ENCODE results near the gene CBX8. TPM values are rescaled to one million over a fixed set of nuclear protein-coding genes. Genes with fewer than 3 reads are reported as not detected.

The CBX8 gene
- total RNA-seq, 4 donors from 2014 or later, result 1.7 to 7.5 (median 2.6) TPM

DNA sequence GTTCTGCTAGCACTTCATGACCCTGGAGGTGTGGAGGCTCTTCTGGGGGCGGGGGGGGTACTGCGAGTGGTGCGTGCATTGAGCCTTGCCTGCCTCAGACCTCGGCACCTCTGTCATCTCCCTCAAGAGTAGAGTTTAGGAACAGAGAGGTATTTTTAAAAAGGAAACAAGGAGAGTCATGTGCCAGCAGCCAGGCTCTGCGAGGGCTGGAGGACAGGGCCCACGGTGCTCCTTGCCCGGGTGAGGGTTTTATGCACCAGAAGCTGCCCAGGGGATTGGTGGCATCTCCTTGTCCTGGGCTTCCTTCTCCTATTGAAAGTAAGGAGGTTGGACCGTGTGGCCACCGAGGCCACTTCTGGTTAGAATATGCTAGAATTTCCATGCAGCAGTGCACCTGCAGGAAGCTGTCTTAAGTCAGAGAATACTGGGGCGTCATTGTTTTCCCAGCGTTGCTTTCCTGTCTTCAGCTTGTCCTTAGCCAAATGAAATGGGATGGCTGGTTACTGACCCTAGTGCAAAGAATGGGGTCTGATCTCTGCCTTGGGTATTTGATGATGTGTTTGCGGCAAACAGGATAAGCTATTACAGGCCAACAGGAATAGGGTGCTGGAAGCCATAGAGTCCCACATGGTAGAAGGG lies 15.7 kb downstream of the CBX8 start:
- 80% methylated on average over 12 of the region's 12 CpGs for WGBS
- no peak for DNase-seq (ENCODE audit: extremely low spot score)
- Histone ChIP-seq H3K27me3 (peaks cover 0 to 90% (median 23%) of the 10 kb centered on the region in 4 donors), H3K27ac (replicated peaks in 1 of 4) (no peak overlapping the region), H3K36me3 (peaks cover 0 to 8% (median 5%) of the 10 kb centered on the region in 4 donors), H3K4me3 (no peak overlapping the region), H3K9me3 (no peaks in the 10 kb centered on the region), H3K4me1 (peaks cover 16 to 24% (median 21%) of the 10 kb centered on the region in 4 donors)
- intact Hi-C loops (cut with DNase I), result no loop called here
- TF ChIP-seq POLR2AphosphoS5 (IDR thresholded peaks at IDR 0.05), result no peak
- no peak for TF ChIP-seq CTCF (IDR thresholded peaks at IDR 0.05)
- TF ChIP-seq POLR2A (IDR thresholded peaks at IDR 0.05; ENCODE audit: low read depth), result no peak
- TF ChIP-seq EP300 (IDR thresholded peaks at IDR 0.05), result no peak

DNA sequence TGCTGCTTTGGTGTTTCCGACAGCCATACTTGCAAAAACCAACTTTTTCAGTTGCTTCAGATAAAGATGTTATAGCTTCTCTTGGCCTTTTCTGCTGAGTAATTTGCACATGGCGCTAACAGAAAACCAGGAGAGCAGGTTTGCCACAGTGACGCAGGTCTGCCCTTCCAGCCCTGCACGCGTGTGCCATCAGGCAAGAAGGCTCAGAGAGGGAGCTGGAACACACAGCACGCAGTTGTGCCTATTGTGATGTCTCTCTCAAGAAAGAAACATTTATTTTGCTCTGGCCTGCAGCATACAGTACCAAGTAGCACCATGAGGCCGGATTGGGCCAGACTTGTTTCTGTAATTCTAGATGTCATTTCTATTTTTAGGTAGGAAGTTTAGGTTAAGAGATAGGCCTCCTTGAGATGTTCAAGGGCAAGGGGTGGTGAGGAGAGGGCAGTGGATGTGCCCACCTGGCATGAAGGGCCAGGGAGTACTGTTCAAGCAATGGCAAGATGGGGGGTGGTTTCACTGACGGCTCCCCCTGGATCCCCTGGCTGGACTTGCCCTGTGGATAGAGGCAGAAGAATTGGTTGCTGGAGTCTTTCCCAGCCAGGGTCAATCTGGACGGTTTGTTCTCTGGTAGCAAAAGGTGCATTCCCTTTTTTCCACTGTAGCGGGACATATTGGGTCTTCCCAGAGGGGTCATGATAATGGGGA lies 17.1 kb downstream of the CBX8 start:
- peaks cover 16 to 24% (median 21%) of the 10 kb centered on the region in 4 donors for H3K4me1 ChIP-seq
- H3K9me3 ChIP-seq, result no peaks in the 10 kb centered on the region
- no peak for DNase-seq (ENCODE audit: extremely low spot score)
- H3K27ac ChIP-seq (replicated peaks in 1 of 4), result no peak overlapping the region
- 92% methylated on average over 10 of the region's 10 CpGs for WGBS
- peaks cover 0 to 8% (median 5%) of the 10 kb centered on the region in 4 donors for H3K36me3 ChIP-seq
- peaks cover 0 to 90% (median 31%) of the 10 kb centered on the region in 4 donors for H3K27me3 ChIP-seq
- intact Hi-C loops (cut with DNase I), result no loop called here
- TF ChIP-seq POLR2AphosphoS5 (IDR thresholded peaks at IDR 0.05), result no peak
- no peak overlapping the region for H3K4me3 ChIP-seq

GRCh38 chr17:79779084-79779529 lies 17.8 kb downstream of the CBX8 start:
- peaks cover 16 to 24% (median 21%) of the 10 kb centered on the region in 4 donors for H3K4me1 ChIP-seq
- no peak for TF ChIP-seq CTCF (IDR thresholded peaks at IDR 0.05)
- no peak for TF ChIP-seq EP300 (IDR thresholded peaks at IDR 0.05)
- no peak for TF ChIP-seq POLR2A (IDR thresholded peaks at IDR 0.05; ENCODE audit: low read depth)
- H3K9me3 ChIP-seq, result no peaks in the 10 kb centered on the region
- H3K4me3 ChIP-seq, result peak overlapping the region; percentile 56 to 66 (median 64)
- 69% methylated on average over 5 of the region's 17 CpGs for WGBS
- H3K27ac ChIP-seq (replicated peaks in 1 of 4), result no peak overlapping the region
- peaks cover 0 to 90% (median 31%) of the 10 kb centered on the region in 4 donors for H3K27me3 ChIP-seq
- DNase-seq (ENCODE audit: extremely low spot score), result no peak
- intact Hi-C loops (cut with DNase I), result no loop called here
- peaks cover 0 to 5% (median 3%) of the 10 kb centered on the region in 4 donors for H3K36me3 ChIP-seq

- TF ChIP-seq EP300 (IDR thresholded peaks at IDR 0.05), result no peak
- TF ChIP-seq CTCF (IDR thresholded peaks at IDR 0.05), result no peak
- TF ChIP-seq POLR2A (IDR thresholded peaks at IDR 0.05; ENCODE audit: low read depth), result no peak
- TF ChIP-seq POLR2AphosphoS5 (IDR thresholded peaks at IDR 0.05), result no peak
- H3K4me3 ChIP-seq, result peak overlapping the region; percentile 56 to 66 (median 64)
- H3K4me1 ChIP-seq, result peaks cover 16 to 24% (median 21%) of the 10 kb centered on the region in 4 donors
- intact Hi-C loops (cut with DNase I), result no loop called here
- no peak for DNase-seq (ENCODE audit: extremely low spot score)
- peaks cover 0 to 1% (median 0%) of the 10 kb centered on the region in 4 donors for H3K36me3 ChIP-seq
- peak overlapping the region in 2 of 4 donors; percentile 30 to 42 for H3K27ac ChIP-seq (replicated peaks in 1 of 4)
- WGBS, result 4% methylated on average over 28 of the region's 49 CpGs
- peaks cover 0 to 90% (median 31%) of the 10 kb centered on the region in 4 donors for H3K27me3 ChIP-seq
- no peaks in the 10 kb centered on the region for H3K9me3 ChIP-seq
These were observed 18.3 kb downstream of the CBX8 start for GRCh38 chr17:79778504-79779083.
